ENCODE results near the gene OR1N2. TPM values are rescaled to one million over a fixed set of nuclear protein-coding genes. Genes with fewer than 3 reads are reported as not detected.
"Not testable (repeated sequence)": the region's sequence is repeated elsewhere in the genome, so short reads cannot be mapped to it uniquely, and the experiment has no call there.

Gene OR1N2
- total RNA-seq, 4 donors from 2014 or later = not detected

- TF ChIP-seq CTCF (IDR thresholded peaks at IDR 0.05 in 4 of 5, conservative IDR thresholded peaks at IDR 0.05 in 1 of 5) = no peak
- TF ChIP-seq POLR2A (IDR thresholded peaks at IDR 0.05) = no peak
- intact Hi-C loops (cut with DNase I; ENCODE audit: low total_unique reads) = no loop called here
- Histone ChIP-seq H3K27ac (no peak overlapping the region), H3K36me3 (no peaks in the 10 kb centered on the region), H3K27me3 (no peaks in the 10 kb centered on the region), H3K4me1 (no peaks in the 10 kb centered on the region), H3K4me3 (no peak overlapping the region), H3K9me3 (no peaks in the 10 kb centered on the region)
- ATAC-seq = no peak
- no peak for DNase-seq
- in situ Hi-C loops (cut with MboI; ENCODE audit: low sequenced_read_pairs in 4 of 4) = no loop called here
Observed at GRCh38 chr9:122519376-122519775, 33.5 kb upstream of the OR1N2 start.

- ATAC-seq = no peak
- in situ Hi-C loops (cut with MboI; ENCODE audit: low sequenced_read_pairs in 4 of 4) (no loop called here), intact Hi-C loops (cut with DNase I; ENCODE audit: low total_unique reads) (no loop called here)
Observed at GRCh38 chr9:122526602-122527001, 26.3 kb upstream of the OR1N2 start.

GRCh38 chr9:122527193-122527592 lies 25.7 kb upstream of the OR1N2 start, which contains the start of gene OR1N1:
Gene OR1N1, minus strand, starts transcription at chr9:122527293. Its CDS starts 0 bp downstream, at chr9:122527293.
- intact Hi-C loops (cut with DNase I; ENCODE audit: low total_unique reads) = no loop called here

More at GRCh38 chr9:122526602-122527001, 26.3 kb upstream of the OR1N2 start:
- H3K27ac ChIP-seq = no peak overlapping the region
- H3K9me3 ChIP-seq = no peaks in the 10 kb centered on the region
- DNase-seq = no peak
- H3K27me3 ChIP-seq = no peaks in the 10 kb centered on the region
- no peak overlapping the region for H3K4me3 ChIP-seq
- H3K4me1 ChIP-seq = no peaks in the 10 kb centered on the region
- H3K36me3 ChIP-seq = no peaks in the 10 kb centered on the region
- no peak for TF ChIP-seq CTCF (IDR thresholded peaks at IDR 0.05 in 4 of 5, conservative IDR thresholded peaks at IDR 0.05 in 1 of 5)
- no peak for TF ChIP-seq POLR2A (IDR thresholded peaks at IDR 0.05)

GRCh38 chr9:122531157-122531556 lies 21.8 kb upstream of the OR1N2 start:
- in situ Hi-C loops (cut with MboI; ENCODE audit: low sequenced_read_pairs in 4 of 4); intact Hi-C loops (cut with DNase I; ENCODE audit: low total_unique reads); H3K4me3 ChIP-seq: not testable (repeated sequence)

More at GRCh38 chr9:122527193-122527592, 25.7 kb upstream of the OR1N2 start, which contains the start of gene OR1N1:
- no peaks in the 10 kb centered on the region for H3K9me3 ChIP-seq
- no peaks in the 10 kb centered on the region for H3K4me1 ChIP-seq
- no peak for ATAC-seq
- no peak for DNase-seq
- TF ChIP-seq CTCF (IDR thresholded peaks at IDR 0.05 in 4 of 5, conservative IDR thresholded peaks at IDR 0.05 in 1 of 5) = no peak
- TF ChIP-seq POLR2A (IDR thresholded peaks at IDR 0.05) = no peak
- no peaks in the 10 kb centered on the region for H3K27me3 ChIP-seq
- H3K36me3 ChIP-seq = no peaks in the 10 kb centered on the region
- no peak within 1 kb of the TSS for H3K27ac ChIP-seq
- no peak within 1 kb of the TSS for H3K4me3 ChIP-seq
- in situ Hi-C loops (cut with MboI; ENCODE audit: low sequenced_read_pairs in 4 of 4) = no loop called here

GRCh38 chr9:122536134-122536533 lies 16.8 kb upstream of the OR1N2 start:
- in situ Hi-C loops (cut with MboI; ENCODE audit: low sequenced_read_pairs in 4 of 4) = no loop called here
- Histone ChIP-seq H3K4me3 (no peak overlapping the region), H3K4me1 (no peaks in the 10 kb centered on the region), H3K9me3 (no peaks in the 10 kb centered on the region), H3K27me3 (no peaks in the 10 kb centered on the region), H3K36me3 (no peaks in the 10 kb centered on the region), H3K27ac (no peak overlapping the region)
- TF ChIP-seq CTCF (IDR thresholded peaks at IDR 0.05 in 4 of 5, conservative IDR thresholded peaks at IDR 0.05 in 1 of 5) (no peak), POLR2A (IDR thresholded peaks at IDR 0.05) (no peak)
- no peak for DNase-seq
- no peak for ATAC-seq
- intact Hi-C loops (cut with DNase I; ENCODE audit: low total_unique reads) = no loop called here

More at GRCh38 chr9:122531157-122531556, 21.8 kb upstream of the OR1N2 start:
- not testable (repeated sequence) for H3K4me1 ChIP-seq, DNase-seq, H3K27me3 ChIP-seq, H3K36me3 ChIP-seq, H3K27ac ChIP-seq, H3K9me3 ChIP-seq, ATAC-seq

- ATAC-seq; H3K27ac ChIP-seq; in situ Hi-C loops (cut with MboI; ENCODE audit: low sequenced_read_pairs in 4 of 4); H3K36me3 ChIP-seq; intact Hi-C loops (cut with DNase I; ENCODE audit: low total_unique reads); H3K27me3 ChIP-seq; H3K9me3 ChIP-seq; H3K4me1 ChIP-seq; DNase-seq; H3K4me3 ChIP-seq: not testable (repeated sequence)
Observed at GRCh38 chr9:122537066-122537465, 15.8 kb upstream of the OR1N2 start.
